HEK293T (cell line): Measurements from ENCODE around the gene TMEM229B.

Experiments
- ARNT ChIP-seq: fragments of 450-650 bp; IDR thresholded peaks from 2 replicates; pipeline ENCODE4 v1.6.1; 2017; ENCODE audit warnings: mild to moderate bottlenecking
- BHLHE40 ChIP-seq: fragments of 450-650 bp; IDR thresholded peaks from 2 replicates; pipeline ENCODE4 v1.6.1; 2016; ENCODE audit warnings: mild to moderate bottlenecking, moderate library complexity, borderline replicate concordance
- FOXA1 ChIP-seq: fragments of 450-650 bp; IDR thresholded peaks from 2 replicates; pipeline ENCODE4 v1.6.1; 2016; ENCODE audit warnings: mild to moderate bottlenecking
- FOXM1 ChIP-seq: fragments of 450-650 bp; IDR thresholded peaks from 2 replicates; pipeline ENCODE4 v1.6.1; 2017; ENCODE audit warnings: mild to moderate bottlenecking, borderline replicate concordance
- HDGF ChIP-seq: fragments of 450-650 bp; IDR thresholded peaks from 2 replicates; pipeline ENCODE4 v1.6.1; 2017; ENCODE audit warnings: antibody characterized with exemption, borderline replicate concordance
- LEF1 ChIP-seq: fragments of 450-650 bp; IDR thresholded peaks from 2 replicates; pipeline ENCODE4 v1.6.1; 2017; ENCODE audit warnings: mild to moderate bottlenecking, borderline replicate concordance
- NFRKB ChIP-seq: fragments of 450-650 bp; IDR thresholded peaks from 2 replicates; pipeline ENCODE4 v1.6.1; 2016; ENCODE audit warnings: mild to moderate bottlenecking, moderate library complexity
- SP1 ChIP-seq: fragments of 450-650 bp; IDR thresholded peaks from 2 replicates; pipeline ENCODE4 v1.6.1; 2017
- SUZ12 ChIP-seq: fragments of 450-650 bp; IDR thresholded peaks from 2 replicates; pipeline ENCODE4 v1.6.1; 2016; ENCODE audit warnings: mild to moderate bottlenecking
- TARDBP ChIP-seq: fragments of 450-650 bp; IDR thresholded peaks from 2 replicates; pipeline ENCODE4 v1.6.1; 2016
- ZNF384 ChIP-seq: fragments of 450-650 bp; IDR thresholded peaks from 2 replicates; pipeline ENCODE4 v1.6.1; 2016

GRCh38 chr14:67447033-67447381 lies 41.5 kb downstream of the TMEM229B start:
- TF ChIP-seq SP1 = no peak
- no peak for TF ChIP-seq TARDBP
- TF ChIP-seq ZNF384 = no peak
- no peak for TF ChIP-seq SUZ12
- no peak for TF ChIP-seq LEF1
- no peak for TF ChIP-seq FOXA1
- no peak for TF ChIP-seq NFRKB
- TF ChIP-seq BHLHE40 = no peak
- TF ChIP-seq HDGF = no peak
- no peak for TF ChIP-seq FOXM1
- no peak for TF ChIP-seq ARNT
